CD4-positive, CD25-positive, alpha-beta regulatory T cell (primary cell): ENCODE results near the gene XCR1. TPM values are rescaled to one million over a fixed set of nuclear protein-coding genes. Genes with fewer than 3 reads are reported as not detected.

Experiments
- ATAC-seq, 2 donors: fragments of 150-1000 bp; cut with Tn5 transposase; one replicate each; pipeline ENCODE4 v1.10.0; 2021; ENCODE audit warnings: low read depth in 2 of 2, moderate number of reproducible peaks in 2 of 2, moderate library complexity in 1 of 2
- DNase-seq, 3 donors: peaks; one replicate each; pipeline versions ENCODE4 v3.0.0 to v3.0.0-alpha.2; 2012 to 2022; ENCODE audit warnings: mixed read lengths in 1 of 3
- H3K27ac ChIP-seq: one replicate; pipeline ENCODE4 v1.7.0; 2013; ENCODE audit warnings: mild to moderate bottlenecking, low read length; ENCODE audit not compliant: insufficient read depth, poor library complexity, severe bottlenecking
- H3K27me3 ChIP-seq: one replicate; pipeline ENCODE4 v1.7.0; 2013; ENCODE audit warnings: low read length; ENCODE audit not compliant: control insufficient read depth, insufficient read depth
- H3K36me3 ChIP-seq: one replicate; pipeline ENCODE4 v1.7.0; 2013; ENCODE audit warnings: mild to moderate bottlenecking, low read length, moderate library complexity; ENCODE audit not compliant: control insufficient read depth, insufficient read depth
- H3K4me1 ChIP-seq: 2 replicates; pipeline ENCODE4 v1.7.0; 2013; ENCODE audit warnings: mild to moderate bottlenecking, low read length; ENCODE audit not compliant: insufficient read depth, control insufficient read depth, poor library complexity, severe bottlenecking
- H3K4me3 ChIP-seq: one replicate; pipeline ENCODE4 v1.7.0; 2013; ENCODE audit warnings: low read depth, mild to moderate bottlenecking, low read length, moderate library complexity
- H3K9me3 ChIP-seq, 2 experiments: 1 replicate in 1 of 2; 2 replicates in 1 of 2; pipeline ENCODE4 v1.7.0; 2013; ENCODE audit warnings: low read length in 2 of 2, mild to moderate bottlenecking in 1 of 2, moderate library complexity in 1 of 2; ENCODE audit not compliant: control insufficient read depth in 2 of 2
- H3K27ac Mint-ChIP-seq, 3 donors: one replicate each; pipeline ENCODE4 v1.8.0; 2020 to 2022; ENCODE audit warnings: mild to moderate bottlenecking in 3 of 3, mixed read lengths in 3 of 3, moderate library complexity in 2 of 3
- H3K27me3 Mint-ChIP-seq: one replicate; pipeline ENCODE4 v1.8.0; 2022; ENCODE audit warnings: mild to moderate bottlenecking, mixed read lengths
- H3K36me3 Mint-ChIP-seq: one replicate; pipeline ENCODE4 v1.8.0; 2020; ENCODE audit warnings: mixed read lengths
- H3K4me1 Mint-ChIP-seq, 4 donors: one replicate each; pipeline ENCODE4 v1.8.0; 2020 to 2022; ENCODE audit warnings: mixed read lengths in 4 of 4, mild to moderate bottlenecking in 1 of 4
- H3K4me3 Mint-ChIP-seq, 4 donors: one replicate each; pipeline ENCODE4 v1.8.0; 2020 to 2022; ENCODE audit warnings: mild to moderate bottlenecking in 4 of 4, mixed read lengths in 4 of 4, moderate library complexity in 3 of 4
- H3K9me3 Mint-ChIP-seq, 7 donors: one replicate each; pipeline ENCODE4 v1.8.0; 2020 to 2022; ENCODE audit warnings: mixed read lengths in 7 of 7, mild to moderate bottlenecking in 3 of 7, moderate library complexity in 2 of 7
- polyA plus RNA-seq, 4 donors: library from polyadenylated mRNA; unstranded; fragments of 300-500 nt; fragmentation: Illumina TruSeq; gene quantifications; one replicate each; pipeline ENCODE4 v1.2.3, GENCODE V29; 2021
- total RNA-seq: library from RNA; stranded (reverse); gene quantifications from one replicate; pipeline ENCODE4 v1.2.3, GENCODE V29; 2022

The XCR1 gene, protein sequence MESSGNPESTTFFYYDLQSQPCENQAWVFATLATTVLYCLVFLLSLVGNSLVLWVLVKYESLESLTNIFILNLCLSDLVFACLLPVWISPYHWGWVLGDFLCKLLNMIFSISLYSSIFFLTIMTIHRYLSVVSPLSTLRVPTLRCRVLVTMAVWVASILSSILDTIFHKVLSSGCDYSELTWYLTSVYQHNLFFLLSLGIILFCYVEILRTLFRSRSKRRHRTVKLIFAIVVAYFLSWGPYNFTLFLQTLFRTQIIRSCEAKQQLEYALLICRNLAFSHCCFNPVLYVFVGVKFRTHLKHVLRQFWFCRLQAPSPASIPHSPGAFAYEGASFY
- total RNA-seq (not detected), polyA plus RNA-seq (not detected)

DNA sequence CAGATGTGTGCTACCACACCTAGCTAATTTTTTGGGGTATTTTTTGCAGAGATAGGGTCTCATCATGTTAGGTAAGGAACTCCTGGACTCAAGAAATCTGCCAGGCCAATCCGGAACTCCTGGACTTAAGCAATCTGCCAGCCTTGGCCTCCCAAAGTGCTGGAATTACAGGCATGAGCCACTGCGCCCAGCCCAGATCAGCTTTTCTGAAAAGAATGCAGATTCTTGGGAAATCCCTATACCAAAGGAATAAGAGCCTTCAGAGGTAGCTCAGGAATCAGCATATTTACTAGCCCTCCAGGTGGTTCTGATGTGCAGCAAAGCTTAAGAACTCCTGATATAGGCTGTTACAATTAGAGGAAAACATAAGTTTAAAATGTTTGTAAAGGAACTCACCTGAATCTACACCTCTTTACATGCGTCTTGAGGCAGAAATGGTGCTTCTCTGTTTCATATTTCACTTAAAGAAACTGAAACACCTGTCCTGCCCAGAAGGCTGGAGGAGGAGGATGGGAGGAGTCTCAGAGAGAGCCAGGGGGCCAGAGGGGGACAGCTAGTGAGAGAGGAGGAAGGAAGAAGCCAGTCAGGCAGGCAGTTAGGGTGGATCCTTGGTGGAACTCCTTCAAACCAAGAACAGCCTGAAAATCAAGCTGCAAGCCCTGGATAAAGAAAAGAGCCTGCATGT is at the start of gene XCR1:
XCR1 (minus strand) TSS at position 463 of the 685 bp plus-strand sequence. CDS start 5,536 bp downstream, outside the sequence.
- DNase-seq (no peak), ATAC-seq (no peak)
- Mint-ChIP-seq H3K9me3 (peaks cover 0 to 8% (median 3%) of the 10 kb centered on the region in 7 donors), H3K4me3 (peak within 1 kb of the TSS in 1 of 4 donors; percentile 87), H3K27me3 (peaks cover 8% of the 10 kb centered on the region), H3K36me3 (no peaks in the 10 kb centered on the region), H3K27ac (no peak within 1 kb of the TSS), H3K4me1 (no peaks in the 10 kb centered on the region)
- H3K36me3 ChIP-seq, result no peaks in the 10 kb centered on the region
- no peak within 1 kb of the TSS for H3K27ac ChIP-seq
- H3K4me3 ChIP-seq, result no peak within 1 kb of the TSS
- no peaks in the 10 kb centered on the region for H3K4me1 ChIP-seq
- H3K27me3 ChIP-seq, result no peaks in the 10 kb centered on the region
- H3K9me3 ChIP-seq, result peaks cover 0 to 6% of the 10 kb centered on the region in 2 experiments

DNA sequence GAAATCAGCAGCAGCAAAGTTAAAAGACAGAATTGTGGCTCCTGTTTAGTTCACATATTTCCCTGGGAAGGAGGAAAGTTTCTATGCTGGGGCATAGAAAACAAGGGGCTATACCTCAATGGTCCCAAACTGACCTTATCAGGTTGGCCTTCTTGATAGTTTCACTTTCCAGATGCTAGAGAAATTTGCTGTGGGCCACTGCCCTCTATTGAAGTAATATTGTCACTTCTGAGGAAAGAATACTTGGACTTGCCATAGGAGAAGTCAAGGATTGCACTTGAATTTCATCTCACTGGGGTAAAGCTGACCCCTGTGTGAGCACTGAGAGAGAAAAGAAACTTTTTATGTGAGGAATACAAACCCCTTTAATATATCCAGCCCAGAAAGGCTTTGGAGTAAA is 49.3 kb upstream of the XCR1 start:
- Mint-ChIP-seq H3K27ac (no peak overlapping the region), H3K27me3 (no peaks in the 10 kb centered on the region), H3K9me3 (peaks cover 0 to 2% (median 0%) of the 10 kb centered on the region in 7 donors), H3K4me1 (peaks cover 5 to 11% (median 8%) of the 10 kb centered on the region in 4 donors), H3K4me3 (no peak overlapping the region), H3K36me3 (no peaks in the 10 kb centered on the region)
- H3K27ac ChIP-seq, result no peak overlapping the region
- peak in 1 of 3 donors; percentile 42 for DNase-seq
- no peak for ATAC-seq
- no peaks in the 10 kb centered on the region for H3K27me3 ChIP-seq
- no peak overlapping the region for H3K4me3 ChIP-seq
- no peaks in the 10 kb centered on the region for H3K9me3 ChIP-seq
- H3K36me3 ChIP-seq, result no peaks in the 10 kb centered on the region
- H3K4me1 ChIP-seq, result no peaks in the 10 kb centered on the region

DNA sequence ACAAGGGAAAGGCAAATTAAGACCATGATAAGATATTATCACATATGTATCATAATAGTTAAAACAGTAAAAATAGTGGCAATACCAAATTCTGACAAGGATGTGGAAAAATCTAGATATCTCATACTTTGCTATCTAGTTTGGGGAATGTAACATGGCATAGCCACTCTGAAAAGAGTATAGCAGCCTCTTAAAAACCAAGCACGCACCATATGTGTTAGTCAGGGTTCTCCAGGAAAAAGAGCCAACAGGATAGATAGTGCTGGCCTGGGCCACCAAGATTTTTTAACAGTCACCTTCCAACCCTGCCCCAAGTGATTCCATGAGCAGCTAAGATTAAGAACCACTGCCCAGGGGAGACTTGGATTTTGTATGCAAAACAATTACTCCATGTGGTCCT is 48.5 kb upstream of the XCR1 start:
- Mint-ChIP-seq H3K9me3 (peaks cover 0 to 8% (median 2%) of the 10 kb centered on the region in 7 donors), H3K27ac (peak overlapping the region in 1 of 3 donors; percentile 12), H3K36me3 (no peaks in the 10 kb centered on the region), H3K4me1 (peaks cover 10 to 19% (median 13%) of the 10 kb centered on the region in 4 donors), H3K4me3 (no peak overlapping the region), H3K27me3 (no peaks in the 10 kb centered on the region)
- ATAC-seq (no peak), DNase-seq (no peak)
- no peaks in the 10 kb centered on the region for H3K27me3 ChIP-seq
- peaks cover under 1% of the 10 kb centered on the region for H3K4me1 ChIP-seq
- no peak overlapping the region for H3K4me3 ChIP-seq
- no peak overlapping the region for H3K27ac ChIP-seq
- peaks cover 0 to 3% of the 10 kb centered on the region in 2 experiments for H3K9me3 ChIP-seq
- no peaks in the 10 kb centered on the region for H3K36me3 ChIP-seq

DNA sequence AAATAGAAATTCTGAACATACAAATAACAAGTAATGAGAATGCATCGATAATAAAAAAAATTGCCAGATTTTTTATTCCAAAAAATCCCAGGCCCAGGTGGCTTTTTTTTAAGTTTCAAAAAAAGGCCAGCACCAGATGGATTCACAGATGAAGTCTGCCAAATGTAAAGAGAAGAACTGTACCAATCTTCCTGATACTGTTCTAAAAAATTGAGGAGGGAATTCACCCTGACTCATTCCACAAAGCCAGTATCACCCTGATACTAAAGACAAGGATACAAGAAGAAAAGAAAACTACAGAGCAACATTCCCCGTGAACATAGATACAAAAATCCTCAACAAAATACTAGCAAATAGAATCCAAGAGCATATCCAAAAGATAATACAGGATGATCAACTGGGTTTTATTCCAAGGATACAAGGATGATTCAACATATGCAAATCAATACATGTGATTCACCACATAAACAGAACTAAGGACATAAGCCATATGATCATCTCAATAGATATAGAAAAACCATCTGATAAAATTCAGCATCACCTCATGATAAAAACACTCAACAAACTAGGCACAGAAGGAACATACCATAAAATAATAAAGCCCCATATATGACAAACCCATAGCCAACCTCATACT is 44.1 kb upstream of the XCR1 start:
- Mint-ChIP-seq H3K27ac (no peak overlapping the region), H3K36me3 (no peaks in the 10 kb centered on the region), H3K27me3 (no peaks in the 10 kb centered on the region), H3K4me3 (peak overlapping the region in 3 of 4 donors; percentile 2 to 11 (median 8)), H3K4me1 (peaks cover 34 to 58% (median 44%) of the 10 kb centered on the region in 4 donors), H3K9me3 (peaks cover 0 to 9% (median 3%) of the 10 kb centered on the region in 7 donors)
- ATAC-seq (no peak), DNase-seq (no peak)
- H3K27me3 ChIP-seq, result no peaks in the 10 kb centered on the region
- H3K9me3 ChIP-seq, result peaks cover 0 to 3% of the 10 kb centered on the region in 2 experiments
- no peak overlapping the region for H3K4me3 ChIP-seq
- H3K27ac ChIP-seq, result no peak overlapping the region
- peaks cover 34% of the 10 kb centered on the region for H3K4me1 ChIP-seq
- no peaks in the 10 kb centered on the region for H3K36me3 ChIP-seq

DNA sequence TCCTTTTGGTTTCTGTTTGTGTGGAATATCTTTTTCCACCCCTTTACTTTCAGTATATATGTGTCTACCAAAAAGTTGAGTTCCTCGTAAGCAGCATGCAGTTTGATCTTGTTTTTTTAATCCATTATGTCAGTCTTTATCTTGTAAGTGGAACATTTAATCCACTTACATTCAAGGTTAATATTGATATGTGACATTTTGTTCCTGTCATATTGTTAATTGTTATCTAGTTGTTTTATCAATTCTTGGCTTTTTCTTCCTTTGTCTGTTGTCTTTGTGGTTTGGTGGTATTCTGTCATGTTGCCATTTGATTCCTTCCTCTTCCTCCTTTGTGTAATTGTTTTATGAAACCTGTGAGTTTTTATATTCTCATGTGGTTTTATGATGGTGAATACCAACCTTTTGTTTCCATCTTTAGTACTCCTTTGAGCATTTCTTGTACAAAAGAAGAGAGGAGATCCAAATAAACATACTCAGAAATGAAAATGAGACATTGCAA is 43.4 kb upstream of the XCR1 start:
- peaks cover 0 to 3% of the 10 kb centered on the region in 2 experiments for H3K9me3 ChIP-seq
- no peak overlapping the region for H3K27ac ChIP-seq
- Mint-ChIP-seq H3K27me3 (no peaks in the 10 kb centered on the region), H3K27ac (peak overlapping the region in 1 of 3 donors; percentile 30), H3K36me3 (no peaks in the 10 kb centered on the region), H3K4me3 (peak overlapping the region in 3 of 4 donors; percentile 2 to 11 (median 10)), H3K9me3 (peaks cover 0 to 9% (median 3%) of the 10 kb centered on the region in 7 donors), H3K4me1 (peaks cover 35 to 65% (median 48%) of the 10 kb centered on the region in 4 donors)
- H3K36me3 ChIP-seq, result no peaks in the 10 kb centered on the region
- no peak overlapping the region for H3K4me3 ChIP-seq
- DNase-seq (peak in 1 of 3 donors; percentile 18), ATAC-seq (no peak)
- H3K4me1 ChIP-seq, result peaks cover 41% of the 10 kb centered on the region
- H3K27me3 ChIP-seq, result no peaks in the 10 kb centered on the region

DNA sequence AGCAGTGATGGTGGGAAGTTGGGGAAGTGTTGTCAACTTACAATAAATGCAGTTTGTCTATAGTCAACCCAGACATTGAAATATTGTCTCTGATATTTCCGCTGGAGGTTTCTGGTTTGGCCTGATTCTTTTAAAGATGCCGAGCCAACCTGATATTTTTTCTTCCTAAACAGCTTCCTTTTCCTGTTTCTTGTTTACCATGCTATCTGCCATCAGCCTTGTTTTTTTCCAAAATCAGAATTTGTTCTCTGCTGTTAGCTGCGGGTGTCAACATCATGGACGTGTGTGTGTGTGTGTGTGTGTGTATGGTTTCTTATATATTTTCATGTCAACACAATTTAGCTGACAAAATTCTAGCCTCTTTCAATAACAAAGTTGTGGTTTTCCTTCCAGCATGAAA is 41.2 kb upstream of the XCR1 start:
- peaks cover 0 to 9% (median 3%) of the 10 kb centered on the region in 7 donors for H3K9me3 Mint-ChIP-seq
- H3K4me3 ChIP-seq, result no peak overlapping the region
- no peaks in the 10 kb centered on the region for H3K27me3 Mint-ChIP-seq
- peak overlapping the region; percentile 8 to 85 (median 49) for H3K27ac Mint-ChIP-seq
- no peaks in the 10 kb centered on the region for H3K36me3 ChIP-seq
- DNase-seq (peak in 1 of 3 donors; percentile 21), ATAC-seq (no peak)
- no peaks in the 10 kb centered on the region for H3K36me3 Mint-ChIP-seq
- H3K4me3 Mint-ChIP-seq, result peak overlapping the region; percentile 28 to 73 (median 60)
- H3K9me3 ChIP-seq, result peaks cover 0 to 3% of the 10 kb centered on the region in 2 experiments
- peaks cover 43 to 79% (median 58%) of the 10 kb centered on the region in 4 donors for H3K4me1 Mint-ChIP-seq
- no peak overlapping the region for H3K27ac ChIP-seq
- H3K27me3 ChIP-seq, result no peaks in the 10 kb centered on the region
- peaks cover 62% of the 10 kb centered on the region for H3K4me1 ChIP-seq

DNA sequence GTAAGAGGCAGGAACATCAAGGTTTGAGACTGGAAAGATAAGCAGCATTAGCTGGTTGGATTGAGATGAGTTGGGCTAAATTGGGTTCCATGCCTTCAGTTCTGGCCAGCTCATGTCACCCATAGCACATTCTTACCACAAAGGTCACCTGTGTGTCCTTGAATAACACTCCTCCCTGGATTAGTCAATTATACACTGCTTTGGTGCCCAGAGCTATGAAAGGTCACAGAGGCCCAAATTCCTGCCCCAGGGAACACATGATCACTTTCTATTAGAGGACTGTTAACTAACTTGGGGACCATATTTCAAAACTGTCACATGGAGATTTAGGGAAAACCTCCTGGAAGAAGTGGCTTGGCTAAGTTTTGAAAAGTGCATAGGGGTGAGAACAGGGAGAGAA is 40.1 kb upstream of the XCR1 start:
- Histone ChIP-seq H3K27me3 (no peaks in the 10 kb centered on the region), H3K9me3 (peaks cover 0 to 3% of the 10 kb centered on the region in 2 experiments), H3K4me3 (no peak overlapping the region), H3K4me1 (peaks cover 64% of the 10 kb centered on the region), H3K27ac (no peak overlapping the region), H3K36me3 (no peaks in the 10 kb centered on the region)
- Mint-ChIP-seq H3K4me3 (peak overlapping the region in 1 of 4 donors; percentile 54), H3K27ac (peak overlapping the region; percentile 62 to 68 (median 67)), H3K36me3 (no peaks in the 10 kb centered on the region), H3K27me3 (no peaks in the 10 kb centered on the region), H3K9me3 (peaks cover 0 to 9% (median 3%) of the 10 kb centered on the region in 7 donors), H3K4me1 (peaks cover 43 to 86% (median 60%) of the 10 kb centered on the region in 4 donors)
- DNase-seq (no peak), ATAC-seq (no peak)
